Left hindlimb (tissue), 1 donor: ENCODE data around the gene KLF13.

Experiments used
- DNase-seq: peaks from one replicate; pipeline ENCODE4 v3.0.0-alpha.2; 2018

The KLF13 gene

GRCh38 chr15:31300981-31301672, 25.5 kb upstream of the KLF13 start:
- no peak for DNase-seq

GRCh38 chr15:31301673-31301990, 25.0 kb upstream of the KLF13 start:
- no peak for DNase-seq

- no peak for DNase-seq
Measured at GRCh38 chr15:31302029-31302657, 24.5 kb upstream of the KLF13 start.

- DNase-seq: no peak
Measured at GRCh38 chr15:31302778-31303725, 23.6 kb upstream of the KLF13 start.

GRCh38 chr15:31303726-31304648, 22.6 kb upstream of the KLF13 start:
- DNase-seq: no peak

- DNase-seq: no peak
Measured at GRCh38 chr15:31304751-31305365, 21.8 kb upstream of the KLF13 start.

GRCh38 chr15:31305375-31305774, 21.3 kb upstream of the KLF13 start:
- no peak for DNase-seq

- no peak for DNase-seq
Measured at GRCh38 chr15:31305796-31306425, 20.7 kb upstream of the KLF13 start.

- DNase-seq: no peak
Measured at GRCh38 chr15:31306426-31307269, 20.0 kb upstream of the KLF13 start.

GRCh38 chr15:31307270-31308184, 19.1 kb upstream of the KLF13 start:
- DNase-seq: no peak

GRCh38 chr15:31308185-31308639, 18.4 kb upstream of the KLF13 start:
- no peak for DNase-seq

GRCh38 chr15:31309893-31310606, 16.6 kb upstream of the KLF13 start:
- no peak for DNase-seq

- no peak for DNase-seq
Measured at GRCh38 chr15:31311735-31312619, 14.7 kb upstream of the KLF13 start.

- DNase-seq: no peak
Measured at GRCh38 chr15:31313223-31313622, 13.4 kb upstream of the KLF13 start.

GRCh38 chr15:31314380-31314779, 12.3 kb upstream of the KLF13 start:
- no peak for DNase-seq

GRCh38 chr15:31316135-31316795, 10.4 kb upstream of the KLF13 start:
- DNase-seq: no peak

- DNase-seq: no peak
Measured at GRCh38 chr15:31317017-31317416, 9.6 kb upstream of the KLF13 start.
